Fibroblast of peridontal ligament (primary cell): ENCODE results near the gene HRH2.
"Not testable (repeated sequence)": the region's sequence is repeated elsewhere in the genome, so short reads cannot be mapped to it uniquely, and the experiment has no call there.

ENCODE experiments used
- DNase-seq: peaks from one replicate; pipeline ENCODE4 v3.0.0-alpha.2; 2010; ENCODE audit errors: extremely low read depth

HRH2 gene

DNA sequence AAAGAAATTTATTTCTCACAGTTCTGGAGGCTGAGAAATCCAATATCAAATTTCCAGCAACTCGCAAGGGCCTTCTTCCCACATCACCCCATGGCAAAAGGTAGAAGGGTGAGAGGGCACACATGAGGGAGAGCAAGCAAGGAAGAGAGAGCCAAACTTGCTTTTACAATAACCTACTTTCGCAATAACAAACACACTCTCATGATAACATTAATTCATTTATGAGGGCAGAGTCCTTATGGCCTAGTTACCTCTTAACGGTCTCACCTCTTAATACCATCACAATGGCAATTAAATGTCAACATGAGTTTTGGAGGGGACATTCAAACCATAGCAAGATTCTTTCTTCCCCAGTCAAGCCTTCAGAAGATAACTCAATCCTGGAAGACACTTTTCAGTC lies 11.6 kb upstream of the HRH2 start:
- DNase-seq: no peak

DNA sequence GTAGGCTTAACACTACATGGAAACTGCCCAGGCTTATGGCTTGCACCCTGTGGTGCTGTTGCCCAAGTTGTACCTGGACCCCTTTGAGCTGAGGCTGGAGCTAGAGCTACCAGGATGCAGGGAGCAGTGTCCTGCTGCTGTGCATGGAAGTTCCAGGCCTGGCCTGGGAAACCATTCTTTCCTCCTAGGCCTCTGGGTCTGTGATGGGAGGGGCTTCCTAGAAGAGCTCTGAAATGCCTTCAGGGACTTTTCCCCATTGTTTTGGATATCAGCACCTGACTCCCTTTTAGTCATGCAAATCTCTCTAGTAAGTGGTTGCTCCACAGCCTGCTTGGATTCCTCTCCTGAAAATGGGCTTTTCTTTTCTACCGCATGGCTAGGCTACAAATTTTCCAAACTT lies 7.9 kb upstream of the HRH2 start:
- no peak for DNase-seq

DNA sequence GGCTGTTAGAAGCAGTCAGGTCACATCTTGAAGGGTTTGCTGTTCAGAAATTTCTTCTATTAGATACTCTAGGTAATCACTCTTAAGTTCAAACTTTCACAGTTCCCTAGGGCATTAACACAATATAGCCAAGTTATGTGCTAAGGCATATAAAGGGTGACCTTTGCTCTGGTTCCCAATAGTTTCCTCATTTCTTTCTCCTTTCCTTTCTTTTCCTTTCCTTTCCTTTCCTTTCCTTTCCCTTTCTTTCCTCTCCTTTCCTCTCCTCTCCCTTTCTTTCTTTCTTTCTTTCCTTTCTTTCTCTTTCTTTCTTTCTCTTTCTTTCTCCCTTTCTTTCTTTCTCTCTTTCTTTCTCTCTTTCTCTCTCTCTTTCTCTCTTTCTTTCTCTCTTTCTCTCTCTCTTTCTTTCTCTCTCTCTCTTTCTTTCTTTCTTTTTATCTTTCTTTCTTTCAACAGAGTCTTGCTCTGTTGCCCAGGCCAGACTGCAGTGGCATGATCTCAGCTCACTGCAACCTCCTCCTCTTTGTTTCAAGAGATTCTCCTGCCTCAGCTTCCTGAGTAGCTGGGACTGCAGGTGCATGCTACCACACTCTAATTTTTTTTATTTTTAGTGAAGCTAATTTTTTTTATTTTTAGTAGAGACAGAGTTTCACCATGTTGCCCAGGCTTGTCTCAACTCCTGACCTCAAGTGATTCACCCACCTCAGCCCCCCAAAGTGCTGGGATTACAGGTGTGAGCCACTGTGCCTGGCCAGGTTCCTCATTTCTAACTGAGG lies 7.3 kb upstream of the HRH2 start:
- not testable (repeated sequence) for DNase-seq

DNA sequence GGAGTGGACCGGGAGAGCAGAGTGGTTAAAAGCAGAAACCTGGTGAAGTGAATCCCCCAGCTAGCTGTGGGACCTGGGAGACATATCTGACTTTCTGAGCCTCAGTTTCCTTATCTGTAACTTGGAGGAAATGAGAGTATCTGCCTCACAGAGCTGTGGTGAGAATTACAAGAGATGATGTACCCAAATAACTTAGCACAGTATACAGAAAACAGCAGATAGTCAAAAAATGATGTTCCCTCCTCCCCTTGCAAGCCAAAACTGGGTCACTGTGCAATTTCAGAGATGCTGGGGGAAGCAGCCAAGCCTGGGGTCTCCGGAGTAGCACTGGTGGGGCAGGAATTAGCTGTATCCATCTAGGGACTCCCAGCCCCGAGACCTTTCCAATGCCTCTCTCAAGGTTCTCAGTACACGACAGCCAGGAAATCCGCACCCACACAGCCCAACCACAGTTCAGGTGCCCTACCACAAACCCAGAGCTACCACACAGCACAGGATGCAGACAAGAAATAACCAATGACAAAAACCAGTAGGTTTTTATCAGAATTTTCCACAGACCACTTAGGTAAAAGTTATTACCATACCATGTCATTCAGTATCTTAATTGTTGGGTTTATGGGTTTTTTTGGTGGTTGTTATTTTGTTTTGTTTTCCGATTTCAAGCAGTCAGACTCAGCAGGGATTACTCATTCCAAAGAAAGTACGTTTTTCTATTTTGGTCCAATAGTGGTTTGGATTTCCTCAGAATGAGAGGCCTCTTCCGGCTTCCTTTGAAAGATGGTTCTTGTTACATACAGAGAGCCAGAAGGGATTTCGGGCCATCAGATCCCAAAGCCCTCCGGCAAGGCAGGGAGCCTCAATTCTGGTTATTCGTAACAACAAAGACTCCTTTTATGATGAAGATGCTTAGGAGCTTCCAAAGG lies 4.9 kb upstream of the HRH2 start:
- no peak for DNase-seq

DNA sequence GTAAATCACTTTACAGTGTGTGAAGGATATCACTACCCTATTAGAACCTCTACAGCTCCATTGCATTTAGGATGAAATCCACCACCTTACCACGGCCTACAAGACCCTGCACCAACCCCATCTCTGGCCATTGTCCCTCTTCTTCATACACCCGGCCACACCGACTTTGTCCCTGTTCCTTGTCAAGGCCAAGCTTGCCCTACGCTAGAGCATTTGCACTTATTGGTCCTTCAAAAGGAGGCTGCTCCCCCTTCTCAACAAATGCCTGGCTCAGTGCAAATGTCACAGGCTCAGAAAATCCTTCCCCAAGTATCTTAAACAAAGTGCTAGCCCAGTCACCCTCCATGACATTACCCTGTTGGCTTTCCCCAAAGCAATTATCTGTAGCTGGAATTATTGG lies 4.1 kb upstream of the HRH2 start:
- DNase-seq: no peak

DNA sequence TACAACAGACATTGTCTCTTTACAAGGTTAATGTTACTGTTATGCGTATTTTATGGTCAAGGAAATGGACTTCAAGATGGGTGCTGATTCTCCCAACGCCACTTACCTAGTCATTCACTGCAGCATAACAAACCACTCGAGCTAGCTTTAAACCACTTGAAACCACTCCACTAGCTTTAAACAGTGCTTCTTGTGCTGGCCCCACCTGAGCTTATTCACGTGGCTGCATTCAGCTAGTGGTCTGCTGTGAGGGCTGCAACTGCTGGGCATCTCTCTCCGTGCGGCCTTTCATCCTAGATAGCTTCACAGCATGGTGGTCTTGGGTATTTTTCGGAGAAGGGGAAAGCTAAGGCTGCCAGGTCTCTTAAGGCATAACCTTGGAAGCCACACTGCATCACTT lies 3.5 kb upstream of the HRH2 start:
- no peak for DNase-seq

DNA sequence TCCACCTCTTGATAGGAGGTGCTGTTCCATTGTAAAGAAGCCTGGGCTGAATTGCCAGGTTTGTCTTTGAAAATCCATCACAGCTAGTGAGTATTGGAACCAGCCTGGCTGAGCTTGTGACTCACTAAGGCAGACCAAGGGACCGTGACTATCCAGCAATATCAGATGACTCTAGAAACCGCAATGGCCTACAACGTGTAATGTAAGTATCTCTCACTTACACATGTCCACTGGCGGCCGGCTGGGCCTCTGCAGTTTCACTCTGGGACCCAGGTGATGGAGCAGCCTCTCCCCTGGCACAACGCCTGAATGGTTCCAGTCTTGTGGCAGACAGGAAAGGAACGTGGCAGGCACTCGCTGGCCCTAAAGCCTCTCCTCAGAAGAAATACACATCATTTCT lies 3.1 kb upstream of the HRH2 start:
- no peak for DNase-seq

DNA sequence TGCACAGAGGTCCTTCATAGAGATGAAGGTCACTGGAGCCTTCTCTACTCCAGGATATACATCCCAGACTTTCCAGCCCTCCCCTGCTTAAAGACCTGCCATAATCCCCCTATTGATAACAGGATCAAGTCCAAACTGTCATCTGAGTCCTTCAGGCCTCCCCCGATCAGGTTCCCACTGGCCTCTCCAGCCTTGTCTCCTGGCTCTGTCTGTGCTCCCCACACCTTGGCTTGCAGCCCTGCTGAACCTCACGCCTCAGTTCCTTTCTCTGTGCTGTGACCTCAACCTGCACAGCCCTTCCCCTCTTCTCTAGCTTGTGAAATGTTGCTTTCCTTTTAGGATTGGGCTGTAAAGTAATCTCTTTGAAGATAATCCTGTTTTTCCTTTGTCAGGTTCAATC lies 2.5 kb upstream of the HRH2 start:
- no peak for DNase-seq

DNA sequence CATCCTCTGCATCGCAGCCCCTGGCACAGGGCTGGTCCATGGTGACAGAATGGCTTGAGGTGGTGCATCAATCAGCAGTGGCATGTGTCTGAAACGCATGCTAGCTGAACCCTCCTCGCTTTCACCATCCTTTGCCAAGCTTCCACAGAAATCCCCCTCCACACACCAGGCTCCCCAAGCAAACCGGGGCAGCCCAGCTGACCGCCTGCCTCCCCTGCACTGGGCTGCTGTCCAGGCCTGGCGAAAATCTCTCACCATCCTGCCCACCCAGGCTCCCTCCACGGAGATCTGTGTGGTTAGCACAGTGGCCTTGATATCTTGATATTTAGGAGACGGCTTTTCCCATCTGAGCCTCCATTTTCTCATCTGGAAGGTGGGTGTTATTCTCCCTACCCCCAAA lies 905 bp upstream of the HRH2 start:
- DNase-seq: no peak

DNA sequence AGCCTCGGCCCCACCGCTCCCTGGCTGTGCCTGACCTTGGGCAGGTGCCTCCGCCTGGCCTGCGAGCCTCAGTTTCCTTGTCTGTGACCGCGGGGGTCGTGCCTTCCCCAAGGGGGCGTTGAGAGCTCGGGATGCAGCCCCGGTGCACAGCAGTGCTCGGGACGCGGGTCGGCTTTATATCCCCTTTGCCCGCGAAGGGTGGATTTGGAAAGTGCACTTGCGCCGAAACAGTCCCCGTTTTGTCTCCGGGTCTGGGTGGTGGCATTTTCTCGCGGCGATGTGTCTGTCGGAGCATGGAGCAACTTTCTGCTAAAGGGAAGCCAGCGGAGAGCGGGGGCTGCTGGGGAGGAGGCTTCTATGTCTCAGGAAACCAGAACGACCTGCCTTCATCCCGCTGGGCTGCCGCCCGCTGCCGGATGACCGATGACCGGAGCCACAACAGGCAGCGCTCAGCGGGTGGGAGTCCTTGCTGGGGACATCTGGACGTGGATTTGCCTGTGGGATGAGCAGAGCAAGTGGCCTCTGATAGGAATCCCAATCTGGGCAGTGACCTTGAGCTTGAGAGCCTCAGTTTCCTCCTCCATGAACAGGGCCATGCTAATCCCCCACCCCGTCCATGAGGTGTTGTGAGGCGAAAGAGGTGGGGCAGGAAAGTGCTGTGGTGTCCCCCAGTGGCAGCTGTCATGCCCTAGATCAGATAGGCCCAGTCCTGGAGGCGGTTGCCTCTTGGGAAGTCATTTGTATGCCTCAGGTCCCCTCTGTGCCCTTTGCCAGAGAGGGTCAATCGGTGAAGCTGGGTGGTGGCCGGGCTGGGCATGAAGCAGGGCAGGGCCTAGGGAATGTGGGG lies 651 bp downstream of the HRH2 start:
- DNase-seq: no peak

DNA sequence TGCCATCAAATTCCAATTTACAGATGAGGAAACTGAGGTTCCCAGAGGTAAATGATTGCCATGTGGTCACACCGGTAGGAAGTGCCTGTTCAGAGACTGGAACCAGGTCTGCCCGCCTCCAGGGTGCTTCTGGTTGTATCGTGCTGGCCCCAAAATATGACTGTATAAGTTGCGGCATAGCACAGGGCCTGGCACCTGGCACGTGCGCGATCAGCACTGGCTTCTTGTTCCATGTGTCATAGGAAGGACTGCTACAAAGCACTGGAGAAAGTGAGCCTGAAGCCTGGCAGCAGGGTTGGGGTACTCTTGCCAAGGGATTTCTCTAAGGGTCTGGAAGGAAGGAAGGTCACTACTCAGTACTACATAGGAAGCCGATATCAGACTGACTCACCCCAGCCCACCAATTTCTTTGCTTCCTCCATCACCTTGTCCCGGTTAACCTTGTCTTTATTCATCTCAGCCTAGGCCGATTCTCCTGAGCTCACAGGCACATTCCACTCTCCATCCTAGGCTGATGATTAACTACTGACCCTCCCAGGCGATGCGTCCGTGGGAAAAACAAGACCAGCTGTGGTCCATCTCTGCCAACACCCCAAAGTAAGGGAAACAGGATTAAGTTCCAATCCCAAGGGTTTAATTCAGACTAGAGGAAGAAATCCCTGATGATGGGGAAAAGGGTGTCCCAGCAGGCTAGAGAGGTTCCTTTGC lies 1.8 kb downstream of the HRH2 start:
- no peak for DNase-seq

DNA sequence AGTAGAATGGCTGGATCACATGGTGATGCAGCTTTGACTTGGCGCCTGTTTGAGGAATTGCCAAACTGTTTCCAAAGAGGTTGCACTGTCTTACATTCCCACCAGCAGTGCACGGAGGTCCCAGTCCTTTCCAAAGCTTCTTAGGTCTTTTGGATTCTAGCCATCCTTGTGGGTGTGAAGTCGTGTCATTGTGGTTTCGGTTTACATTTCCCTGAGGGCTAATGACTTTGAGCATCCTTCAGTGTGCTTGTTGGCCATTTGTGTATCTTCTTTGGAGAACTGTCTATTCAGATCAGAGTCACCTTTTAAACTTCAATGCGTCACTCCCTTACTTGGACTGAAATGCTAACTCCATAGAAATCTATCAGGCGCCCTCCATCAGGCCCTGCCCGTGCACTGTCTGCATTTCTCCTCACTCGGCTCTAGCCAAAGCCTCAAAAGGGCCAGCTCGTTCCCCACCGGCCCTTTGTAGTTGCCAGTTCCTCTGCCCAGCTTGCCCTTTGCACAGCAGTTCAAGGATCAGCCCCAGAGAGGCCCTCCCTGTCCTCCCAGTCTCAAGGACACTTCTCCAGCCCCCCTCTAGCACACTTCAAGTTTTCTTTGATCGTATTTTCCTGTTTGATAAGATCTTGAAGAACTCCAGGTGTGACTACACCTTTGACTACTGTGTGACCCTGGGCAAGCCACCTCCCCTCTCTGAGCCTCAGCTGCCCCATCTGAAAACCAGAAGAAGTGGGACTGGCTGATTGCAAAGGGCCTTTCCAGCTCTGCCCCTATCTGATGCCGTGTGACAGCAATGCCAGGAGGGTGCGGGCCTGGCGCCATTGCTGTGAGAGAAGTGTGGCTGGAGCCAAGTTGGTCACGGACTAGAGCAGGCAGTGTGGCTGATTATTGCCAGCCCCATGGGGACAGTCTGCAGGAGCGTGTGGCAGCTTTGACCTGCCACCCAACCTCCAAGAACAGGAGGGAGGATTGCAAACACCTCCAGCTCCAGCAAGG lies 5.6 kb downstream of the HRH2 start:
- DNase-seq: no peak

DNA sequence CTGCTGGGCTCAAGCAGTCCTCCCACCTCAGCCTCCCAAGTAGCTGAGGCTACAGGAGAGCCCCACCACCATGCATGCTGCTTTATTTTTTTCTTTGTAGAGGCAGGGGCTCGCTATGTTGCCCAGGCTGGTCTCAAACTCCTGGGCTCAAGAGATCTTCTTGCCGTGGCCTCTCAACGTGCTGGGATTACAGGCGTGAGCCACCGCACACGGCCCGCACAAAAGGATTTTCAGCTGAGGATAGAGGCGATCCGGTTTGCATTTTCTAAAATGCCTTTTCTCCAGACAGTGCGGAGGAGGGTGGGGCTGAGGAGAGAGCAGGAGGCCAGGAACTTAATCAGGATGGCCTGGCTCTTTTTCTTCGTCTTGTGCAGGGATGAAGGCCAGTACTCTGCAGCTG lies 6.9 kb downstream of the HRH2 start:
- DNase-seq: no peak

DNA sequence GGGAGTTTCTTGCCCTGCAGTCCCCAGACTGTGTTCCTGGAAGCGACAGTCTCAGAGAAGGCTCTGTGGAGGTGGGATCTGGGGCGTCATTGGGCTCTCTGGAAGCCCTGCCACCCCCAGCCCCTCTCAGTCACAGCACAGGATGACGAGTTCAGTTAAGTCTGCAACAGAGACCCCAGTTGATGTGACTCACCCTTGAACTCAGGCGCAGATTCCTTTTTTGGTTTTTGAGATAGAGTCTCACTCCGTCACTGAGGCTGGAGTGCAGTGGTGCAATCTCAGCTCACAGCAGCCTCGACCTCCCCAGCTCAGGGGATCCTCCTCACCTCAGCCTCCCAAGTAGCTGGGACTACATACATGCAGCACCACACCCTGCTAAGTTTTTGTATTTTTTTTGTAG lies 8.3 kb downstream of the HRH2 start:
- no peak for DNase-seq

DNA sequence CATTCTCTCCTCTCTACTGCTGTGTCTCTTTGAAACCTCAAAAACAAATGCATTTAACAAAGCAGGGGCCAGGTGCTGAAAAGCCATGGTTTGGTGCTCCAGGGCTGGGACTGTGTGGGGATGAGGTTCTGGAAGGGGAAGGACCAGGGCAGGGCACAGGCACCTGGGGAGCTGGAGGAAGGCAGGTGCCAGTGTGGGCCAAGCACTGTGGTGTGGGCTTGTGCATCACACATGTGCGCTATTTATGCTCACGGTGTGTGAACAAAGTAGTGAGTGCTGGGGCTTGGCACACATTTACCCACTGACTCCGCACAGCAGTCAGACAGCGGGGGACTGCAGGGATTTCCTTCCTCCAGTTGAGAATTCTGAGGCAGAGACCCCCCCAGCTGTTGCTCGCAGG lies 10.1 kb downstream of the HRH2 start:
- no peak for DNase-seq

DNA sequence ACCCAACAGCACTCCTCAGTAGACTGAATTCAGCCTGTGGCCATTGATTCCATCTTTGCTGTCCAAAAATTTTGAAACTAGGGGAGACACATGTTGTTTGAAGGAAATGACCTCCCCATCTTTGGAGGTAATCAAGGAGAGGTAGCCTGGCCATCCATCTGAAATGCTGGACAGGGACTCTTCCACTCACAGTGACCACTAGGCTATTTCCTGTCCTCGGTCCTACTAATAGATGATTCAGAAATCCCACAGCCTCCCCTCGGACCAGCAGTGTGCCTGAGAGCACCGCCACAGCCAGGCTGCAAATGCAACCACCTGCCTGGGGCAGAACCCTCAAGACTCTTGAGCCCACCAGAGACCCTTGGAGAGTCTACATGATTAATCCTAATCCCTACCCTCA lies 12.5 kb downstream of the HRH2 start:
- DNase-seq: no peak

DNA sequence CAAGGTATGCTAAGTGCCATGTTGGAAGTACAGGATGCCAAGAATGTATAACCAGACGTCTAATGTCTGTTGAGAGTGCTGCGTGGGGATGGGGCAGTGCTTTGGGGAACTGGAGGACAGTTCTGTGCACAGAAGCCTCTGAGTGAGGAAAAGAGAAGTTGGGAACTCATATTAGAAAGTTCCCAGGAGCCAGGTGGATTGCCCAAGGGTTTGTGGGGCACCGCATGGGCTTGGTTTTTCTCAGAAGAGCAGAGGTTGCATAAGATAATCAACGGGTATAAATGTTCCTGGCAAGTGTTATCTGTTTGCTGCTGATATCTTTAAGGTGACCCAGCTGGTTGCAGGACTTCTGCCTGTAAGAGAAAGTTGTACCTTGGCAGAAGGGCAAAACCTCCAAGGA lies 13.1 kb downstream of the HRH2 start:
- no peak for DNase-seq

DNA sequence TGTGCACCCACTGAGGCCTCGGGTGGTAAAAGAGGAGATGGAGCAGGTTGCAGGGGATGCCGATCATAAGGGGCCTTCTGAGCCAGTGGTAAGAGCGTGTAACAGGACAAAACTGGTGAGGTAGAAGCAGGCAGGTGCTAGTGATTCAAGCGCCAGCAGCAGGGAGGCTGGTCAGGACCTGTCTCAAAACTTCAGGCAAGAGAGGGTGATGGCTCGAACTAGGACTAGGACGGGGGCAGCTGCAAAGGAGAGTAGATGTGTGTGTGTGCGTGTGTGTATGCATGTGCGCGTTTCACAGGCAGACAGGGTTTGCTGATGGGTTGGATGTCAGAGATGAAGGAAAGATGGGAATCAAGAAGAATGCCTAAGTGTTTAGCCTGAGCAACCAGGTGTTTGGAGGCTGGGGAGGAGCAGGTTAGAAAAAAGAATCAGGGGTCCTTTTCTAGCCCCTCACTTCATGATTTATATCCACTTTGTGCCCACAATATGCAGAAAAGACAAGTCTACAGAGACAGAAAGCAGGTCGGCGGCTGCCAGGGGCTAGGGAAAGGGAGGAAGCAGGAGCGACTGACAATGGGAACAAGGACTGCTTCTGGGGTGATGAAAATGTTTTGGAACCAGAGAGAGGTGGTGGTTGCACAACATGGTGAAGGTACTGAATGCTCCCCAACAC lies 15.2 kb downstream of the HRH2 start:
- DNase-seq: no peak

DNA sequence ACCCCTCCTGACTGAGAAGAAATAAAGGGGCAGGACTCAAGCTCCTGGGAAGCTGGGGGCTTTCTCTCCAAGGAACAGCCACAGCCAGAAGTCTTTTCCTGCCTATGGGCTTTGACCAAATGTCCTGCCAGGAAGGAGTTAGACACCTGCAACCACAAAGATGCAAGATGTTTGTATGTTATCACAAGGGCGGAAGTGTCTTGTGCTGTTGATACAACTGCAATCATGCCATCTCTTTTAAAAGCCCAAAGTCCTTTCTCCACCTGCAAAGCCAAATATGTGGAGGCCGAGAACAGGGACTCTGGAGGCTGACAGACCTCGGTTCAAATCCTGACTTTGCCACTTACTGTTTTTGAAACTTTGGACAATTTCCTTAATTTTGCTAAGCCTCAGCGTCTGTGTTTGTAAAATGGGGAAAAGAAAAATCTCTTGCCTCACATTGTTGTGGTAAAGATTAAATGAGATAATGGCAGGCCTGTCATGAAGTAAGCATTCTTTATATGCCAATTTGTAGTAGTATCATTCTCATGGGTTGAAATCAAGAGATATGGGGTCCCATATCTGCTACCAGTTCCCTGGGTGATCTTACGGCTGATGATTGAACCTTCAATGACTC lies 17.0 kb downstream of the HRH2 start:
- DNase-seq: no peak
